ENCODE measurements around the gene TTC7B.

Gene TTC7B

GRCh38 chr14:90567191-90567590, 249.0 kb downstream of the TTC7B start:
- Histone ChIP-seq H2AK5ac (ENCODE audit: low read length) (no peak overlapping the region), H3K79me1 (ENCODE audit: low read length) (peaks cover 1% of the 10 kb centered on the region), H2BK5ac (ENCODE audit: low read depth, low read length, poor library complexity) (no peak overlapping the region), H3K18ac (ENCODE audit: low read length) (no peak overlapping the region), H2AFZ (ENCODE audit: insufficient read depth, low read length, poor library complexity) (no peak overlapping the region), H4K12ac (ENCODE audit: low read depth, low read length) (no peak overlapping the region), H4K8ac (ENCODE audit: low read depth, low read length) (no peak overlapping the region), H4K91ac (ENCODE audit: low read depth, low read length) (no peak overlapping the region), H3K27ac (ENCODE audit: low read depth, low read length) (no peak overlapping the region), H3K4me2 (ENCODE audit: low read length) (no peak overlapping the region), H3K4me1 (ENCODE audit: control insufficient read depth in 1 of 2, insufficient read depth in 2 of 2, low read length in 2 of 2) (peaks cover 12 to 15% of the 10 kb centered on the region in 2 experiments), H3K9ac (ENCODE audit: low read length) (no peak overlapping the region), H2BK120ac (ENCODE audit: insufficient read depth, low read length, poor library complexity) (no peak overlapping the region), H3K14ac (ENCODE audit: low read length) (no peak overlapping the region), H3K4ac (ENCODE audit: low read depth, low read length) (no peak overlapping the region), H3K27me3 (ENCODE audit: insufficient read depth, low read length) (no peaks in the 10 kb centered on the region), H3K4me3 (ENCODE audit: low read depth, low read length) (peak overlapping the region; percentile 18), H3K36me3 (ENCODE audit: control insufficient read depth in 1 of 2, insufficient read depth in 2 of 2, low read length in 2 of 2) (peaks cover 0 to 9% of the 10 kb centered on the region in 2 experiments), H3K23ac (ENCODE audit: low read length) (no peak overlapping the region), H3K9me3 (ENCODE audit: insufficient read depth, low read depth, low read length) (no peaks in the 10 kb centered on the region), H3K79me2 (ENCODE audit: control insufficient read depth, insufficient read depth, low read length, poor library complexity) (no peaks in the 10 kb centered on the region), H2BK12ac (ENCODE audit: low read length) (no peak overlapping the region)
- DNase-seq = no peak
- no CpG with 5 or more reads among the region's 11 CpGs for WGBS (ENCODE audit: extremely low coverage, insufficient coverage, insufficient read length)

DNA sequence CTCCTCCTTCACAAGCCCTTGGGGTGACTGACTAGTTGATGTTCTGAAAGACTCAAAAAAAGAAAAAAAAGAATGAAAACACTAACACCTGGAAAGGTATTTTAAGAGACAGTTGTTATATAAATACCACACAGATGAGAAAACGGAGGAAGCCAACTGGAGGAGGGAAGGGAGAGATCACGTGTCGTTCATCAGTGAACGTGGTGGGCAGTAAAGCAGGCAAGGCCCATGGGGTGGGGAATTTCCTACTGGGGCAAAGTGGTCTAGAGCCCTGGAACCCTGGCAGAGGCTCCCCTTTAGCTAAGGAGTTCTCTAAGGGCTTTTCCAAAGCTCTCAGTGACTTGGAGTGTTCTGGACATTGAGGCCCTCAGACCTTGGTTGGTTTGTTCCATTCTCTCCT, 249.7 kb downstream of the TTC7B start:
- H3K18ac ChIP-seq (ENCODE audit: low read length) = no peak overlapping the region
- no peak overlapping the region for H3K4me2 ChIP-seq (ENCODE audit: low read length)
- H3K9ac ChIP-seq (ENCODE audit: low read length) = no peak overlapping the region
- peaks cover 12 to 15% of the 10 kb centered on the region in 2 experiments for H3K4me1 ChIP-seq (ENCODE audit: control insufficient read depth in 1 of 2, insufficient read depth in 2 of 2, low read length in 2 of 2)
- DNase-seq = no peak
- H3K9me3 ChIP-seq (ENCODE audit: insufficient read depth, low read depth, low read length) = no peaks in the 10 kb centered on the region
- no peaks in the 10 kb centered on the region for H3K79me2 ChIP-seq (ENCODE audit: control insufficient read depth, insufficient read depth, low read length, poor library complexity)
- H3K4ac ChIP-seq (ENCODE audit: low read depth, low read length) = no peak overlapping the region
- WGBS (ENCODE audit: extremely low coverage, insufficient coverage, insufficient read length) = no CpG with 5 or more reads among the region's 4 CpGs
- H3K36me3 ChIP-seq (ENCODE audit: control insufficient read depth in 1 of 2, insufficient read depth in 2 of 2, low read length in 2 of 2) = peaks cover 0 to 9% of the 10 kb centered on the region in 2 experiments
- no peak overlapping the region for H4K91ac ChIP-seq (ENCODE audit: low read depth, low read length)
- no peaks in the 10 kb centered on the region for H3K27me3 ChIP-seq (ENCODE audit: insufficient read depth, low read length)
- peaks cover 1% of the 10 kb centered on the region for H3K79me1 ChIP-seq (ENCODE audit: low read length)
- no peak overlapping the region for H3K14ac ChIP-seq (ENCODE audit: low read length)
- H3K23ac ChIP-seq (ENCODE audit: low read length) = no peak overlapping the region
- H4K12ac ChIP-seq (ENCODE audit: low read depth, low read length) = no peak overlapping the region
- H3K27ac ChIP-seq (ENCODE audit: low read depth, low read length) = no peak overlapping the region
- no peak overlapping the region for H3K4me3 ChIP-seq (ENCODE audit: low read depth, low read length)
- no peak overlapping the region for H2BK120ac ChIP-seq (ENCODE audit: insufficient read depth, low read length, poor library complexity)
- no peak overlapping the region for H2BK5ac ChIP-seq (ENCODE audit: low read depth, low read length, poor library complexity)
- H2AFZ ChIP-seq (ENCODE audit: insufficient read depth, low read length, poor library complexity) = no peak overlapping the region
- H2AK5ac ChIP-seq (ENCODE audit: low read length) = no peak overlapping the region
- H2BK12ac ChIP-seq (ENCODE audit: low read length) = no peak overlapping the region
- no peak overlapping the region for H4K8ac ChIP-seq (ENCODE audit: low read depth, low read length)

DNA sequence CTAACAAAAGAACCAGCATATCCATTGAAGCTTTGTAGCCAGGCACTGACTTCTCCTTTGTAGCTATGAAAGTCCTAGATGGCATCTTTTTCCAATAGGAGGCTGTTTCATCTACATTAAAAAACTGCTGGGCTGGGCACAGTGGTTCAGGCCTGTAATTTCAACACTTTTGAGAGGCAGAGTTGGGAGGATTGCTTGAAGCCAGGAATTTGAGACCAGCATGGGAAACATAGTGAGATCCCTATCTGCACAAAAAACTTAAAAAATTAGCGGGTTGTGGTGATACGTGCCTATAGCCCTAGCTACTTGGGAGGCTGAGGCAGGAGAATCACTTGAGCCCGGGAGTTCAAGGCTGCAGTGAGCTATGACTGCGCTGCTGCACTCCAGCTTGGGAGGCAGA, 251.7 kb downstream of the TTC7B start:
- Histone ChIP-seq H4K12ac (ENCODE audit: low read depth, low read length) (no peak overlapping the region), H3K18ac (ENCODE audit: low read length) (no peak overlapping the region), H3K27me3 (ENCODE audit: insufficient read depth, low read length) (no peaks in the 10 kb centered on the region), H2BK5ac (ENCODE audit: low read depth, low read length, poor library complexity) (no peak overlapping the region), H4K8ac (ENCODE audit: low read depth, low read length) (no peak overlapping the region), H3K36me3 (ENCODE audit: control insufficient read depth in 1 of 2, insufficient read depth in 2 of 2, low read length in 2 of 2) (peaks cover 0 to 11% of the 10 kb centered on the region in 2 experiments), H3K14ac (ENCODE audit: low read length) (no peak overlapping the region), H3K4me1 (ENCODE audit: control insufficient read depth in 1 of 2, insufficient read depth in 2 of 2, low read length in 2 of 2) (peaks cover 7 to 9% of the 10 kb centered on the region in 2 experiments), H3K9me3 (ENCODE audit: insufficient read depth, low read depth, low read length) (no peaks in the 10 kb centered on the region), H2BK120ac (ENCODE audit: insufficient read depth, low read length, poor library complexity) (no peak overlapping the region), H2AK5ac (ENCODE audit: low read length) (no peak overlapping the region), H3K9ac (ENCODE audit: low read length) (no peak overlapping the region), H3K79me1 (ENCODE audit: low read length) (no peaks in the 10 kb centered on the region), H3K79me2 (ENCODE audit: control insufficient read depth, insufficient read depth, low read length, poor library complexity) (no peaks in the 10 kb centered on the region), H3K23ac (ENCODE audit: low read length) (no peak overlapping the region), H3K4me2 (ENCODE audit: low read length) (no peak overlapping the region), H3K27ac (ENCODE audit: low read depth, low read length) (no peak overlapping the region), H2BK12ac (ENCODE audit: low read length) (no peak overlapping the region), H3K4ac (ENCODE audit: low read depth, low read length) (no peak overlapping the region), H4K91ac (ENCODE audit: low read depth, low read length) (no peak overlapping the region), H3K4me3 (ENCODE audit: low read depth, low read length) (no peak overlapping the region), H2AFZ (ENCODE audit: insufficient read depth, low read length, poor library complexity) (no peak overlapping the region)
- peak; percentile 75 to 94 for DNase-seq
- no CpG with 5 or more reads among the region's 4 CpGs for WGBS (ENCODE audit: extremely low coverage, insufficient coverage, insufficient read length)

GRCh38 chr14:90562652-90563051, 253.6 kb downstream of the TTC7B start:
- no peak overlapping the region for H3K14ac ChIP-seq (ENCODE audit: low read length)
- H3K4me2 ChIP-seq (ENCODE audit: low read length) = no peak overlapping the region
- DNase-seq = no peak
- no peaks in the 10 kb centered on the region for H3K4me1 ChIP-seq (ENCODE audit: control insufficient read depth in 1 of 2, insufficient read depth in 2 of 2, low read length in 2 of 2)
- H3K27me3 ChIP-seq (ENCODE audit: insufficient read depth, low read length) = no peaks in the 10 kb centered on the region
- H3K79me2 ChIP-seq (ENCODE audit: control insufficient read depth, insufficient read depth, low read length, poor library complexity) = no peaks in the 10 kb centered on the region
- no peaks in the 10 kb centered on the region for H3K79me1 ChIP-seq (ENCODE audit: low read length)
- H3K23ac ChIP-seq (ENCODE audit: low read length) = no peak overlapping the region
- H3K18ac ChIP-seq (ENCODE audit: low read length) = no peak overlapping the region
- H2AK5ac ChIP-seq (ENCODE audit: low read length) = no peak overlapping the region
- H3K36me3 ChIP-seq (ENCODE audit: control insufficient read depth in 1 of 2, insufficient read depth in 2 of 2, low read length in 2 of 2) = peaks cover 0 to 14% of the 10 kb centered on the region in 2 experiments
- H2BK12ac ChIP-seq (ENCODE audit: low read length) = no peak overlapping the region
- no peak overlapping the region for H4K12ac ChIP-seq (ENCODE audit: low read depth, low read length)
- no peaks in the 10 kb centered on the region for H3K9me3 ChIP-seq (ENCODE audit: insufficient read depth, low read depth, low read length)
- no peak overlapping the region for H2BK5ac ChIP-seq (ENCODE audit: low read depth, low read length, poor library complexity)
- H4K91ac ChIP-seq (ENCODE audit: low read depth, low read length) = no peak overlapping the region
- no peak overlapping the region for H3K4me3 ChIP-seq (ENCODE audit: low read depth, low read length)
- H3K4ac ChIP-seq (ENCODE audit: low read depth, low read length) = no peak overlapping the region
- no peak overlapping the region for H2BK120ac ChIP-seq (ENCODE audit: insufficient read depth, low read length, poor library complexity)
- no peak overlapping the region for H4K8ac ChIP-seq (ENCODE audit: low read depth, low read length)
- H3K27ac ChIP-seq (ENCODE audit: low read depth, low read length) = no peak overlapping the region
- H2AFZ ChIP-seq (ENCODE audit: insufficient read depth, low read length, poor library complexity) = no peak overlapping the region
- peak overlapping the region; percentile 19 for H3K9ac ChIP-seq (ENCODE audit: low read length)
- WGBS (ENCODE audit: extremely low coverage, insufficient coverage, insufficient read length) = no CpG with 5 or more reads among the region's 6 CpGs

Data from trophoblast cell (in vitro differentiated cells and primary cell).